ENCODE data around the gene FANK1. TPM values are rescaled to one million over a fixed set of nuclear protein-coding genes. Genes with fewer than 3 reads are reported as not detected.

FANK1 gene
- polyA plus RNA-seq, 4 donors, result 2.5 to 11.4 (median 8.3) TPM

DNA sequence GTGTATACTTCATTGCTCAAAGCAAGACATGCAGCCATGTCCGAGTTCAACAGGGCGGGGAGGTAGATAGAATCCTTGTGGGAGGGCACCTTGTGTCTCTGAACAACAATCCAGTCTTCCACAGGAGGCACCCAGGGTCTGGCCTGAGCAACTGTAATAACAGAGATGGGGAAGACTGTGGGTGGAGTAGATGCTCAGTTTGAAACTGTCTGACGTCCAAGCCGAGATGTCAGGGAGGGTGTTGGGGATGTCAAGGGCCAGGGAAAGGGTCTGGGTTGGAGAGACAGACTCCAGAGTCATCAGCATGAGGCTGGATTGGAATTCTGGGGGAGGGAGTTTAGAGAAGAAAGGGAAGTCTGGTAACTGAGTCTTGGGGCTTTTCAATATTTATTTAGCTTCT lies 88.0 kb downstream of the FANK1 start:
- no peak for DNase-seq (ENCODE audit: low read depth in 4 of 4, low spot score in 3 of 4)

DNA sequence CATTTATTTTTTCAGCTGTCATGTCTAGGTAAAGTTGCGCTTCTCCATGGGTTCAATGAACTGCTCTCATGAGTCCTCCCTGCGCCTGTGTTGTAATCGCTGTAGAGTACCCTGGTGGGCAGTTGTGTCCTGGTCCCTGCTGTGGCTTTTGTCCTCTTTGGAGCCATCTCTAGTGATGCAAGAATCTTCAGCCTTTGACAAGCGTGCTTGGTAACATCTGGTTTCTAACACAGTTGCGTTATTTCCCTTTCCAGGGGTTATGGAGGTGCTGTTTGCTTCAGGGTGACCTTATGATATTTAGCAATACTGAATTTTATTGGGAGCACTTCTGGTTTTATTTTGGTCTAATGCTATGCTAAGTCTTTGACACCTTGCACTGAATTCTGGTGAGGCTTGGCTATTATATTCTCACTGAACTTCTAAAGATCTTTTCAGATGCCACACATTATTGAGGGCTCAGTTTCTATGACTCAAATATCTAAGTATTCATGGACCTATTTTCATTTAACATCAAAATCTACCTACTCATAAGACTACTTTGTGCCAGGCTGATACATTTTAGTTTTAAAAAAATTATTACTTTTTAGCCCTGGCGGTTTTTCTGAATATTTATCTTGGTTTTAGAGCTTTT lies 88.6 kb downstream of the FANK1 start:
- DNase-seq (ENCODE audit: low read depth in 4 of 4, low spot score in 3 of 4), result no peak

DNA sequence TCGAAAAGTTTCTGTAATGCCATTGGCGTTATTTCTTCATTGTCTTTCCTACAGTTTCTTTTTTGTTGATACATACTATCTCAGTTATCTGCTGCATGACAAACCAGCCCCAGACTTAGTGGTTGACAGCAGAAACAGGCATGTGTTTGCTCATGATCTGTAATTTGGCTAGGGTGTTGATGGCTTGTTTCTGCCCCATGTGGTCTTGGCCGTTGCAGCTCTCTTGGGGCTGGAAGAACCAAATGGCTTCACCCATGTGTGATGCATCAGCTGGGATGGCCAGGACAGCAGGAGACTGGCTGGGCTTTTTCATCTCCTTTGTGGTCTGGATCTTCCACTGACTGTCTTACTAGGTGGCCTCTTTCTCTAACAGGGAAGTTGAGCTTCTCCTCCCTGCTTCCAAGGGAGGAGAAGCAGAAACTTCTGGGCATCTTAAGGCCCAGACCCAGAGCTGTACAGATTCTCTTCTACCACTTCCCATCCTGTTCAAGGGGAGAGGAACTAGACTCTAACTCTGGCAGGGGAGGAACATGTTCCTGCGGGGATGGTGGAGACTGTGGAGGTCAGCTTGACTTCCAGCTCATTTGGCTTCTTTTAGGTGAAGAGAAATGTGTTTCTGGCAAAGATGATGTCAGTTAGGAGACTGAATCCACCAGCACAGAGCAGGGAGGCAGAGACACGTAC lies 89.3 kb downstream of the FANK1 start:
- no peak for DNase-seq (ENCODE audit: low read depth in 4 of 4, low spot score in 3 of 4)

DNA sequence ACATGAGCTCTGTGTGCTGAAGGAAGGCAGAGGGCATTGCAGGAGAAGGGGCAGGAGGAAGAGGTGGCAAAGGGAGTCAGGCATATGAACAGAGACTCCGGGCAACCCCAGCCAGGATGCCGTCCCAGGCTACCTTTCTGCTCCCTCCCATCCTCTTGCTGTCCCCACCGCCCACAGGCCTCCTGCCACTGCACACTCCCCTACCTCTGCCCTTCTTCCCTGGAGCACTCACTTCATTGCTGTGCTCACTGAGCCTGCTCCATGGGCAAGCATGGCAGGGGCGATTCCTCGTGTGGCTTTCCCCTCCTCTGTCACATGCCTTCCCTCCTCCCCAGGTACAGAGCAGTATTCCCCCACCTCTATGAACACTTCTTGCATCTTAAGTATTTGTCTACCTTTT lies 93.4 kb downstream of the FANK1 start:
- no peak for DNase-seq (ENCODE audit: low read depth in 4 of 4, low spot score in 3 of 4)

DNA sequence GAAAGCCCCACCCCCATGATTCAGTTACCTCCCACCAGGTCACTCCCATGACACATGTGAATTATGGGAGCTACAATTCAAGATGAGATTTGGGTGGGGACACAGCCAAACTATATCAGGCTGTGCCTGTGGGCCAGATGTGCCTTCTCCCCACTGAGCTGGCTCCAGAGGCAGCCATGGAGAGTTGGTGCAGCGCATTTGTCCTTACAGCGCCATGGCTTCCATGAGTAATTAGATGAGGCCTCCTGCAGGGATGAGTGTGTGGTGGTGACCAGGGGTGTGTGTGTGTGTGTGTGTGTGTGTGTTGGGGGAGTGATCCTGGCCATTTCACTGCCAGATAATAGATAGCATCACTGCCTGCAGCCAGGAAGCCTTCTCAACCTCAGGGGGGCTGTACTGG lies 94.6 kb downstream of the FANK1 start:
- no peak for DNase-seq (ENCODE audit: low read depth in 4 of 4, low spot score in 3 of 4)

DNA sequence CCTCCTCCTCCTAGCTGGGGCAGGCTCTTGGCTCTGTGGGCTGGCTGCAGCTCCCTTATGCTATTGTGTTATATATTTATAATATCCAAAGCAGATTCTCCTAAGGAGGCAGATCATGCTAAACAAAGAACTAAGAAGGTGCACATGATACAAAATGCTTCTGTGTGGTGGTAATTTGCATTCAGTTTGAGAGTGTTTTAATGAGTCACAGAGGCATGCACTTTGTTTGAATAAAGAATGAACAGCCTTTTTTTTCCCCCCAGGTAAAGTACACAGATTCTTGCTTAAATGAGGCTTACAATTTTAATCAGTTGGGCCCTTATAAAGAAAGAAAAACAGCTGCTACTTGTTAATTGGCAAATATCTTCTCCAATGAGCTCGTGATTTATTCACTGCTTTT lies 95.0 kb downstream of the FANK1 start:
- DNase-seq (ENCODE audit: low read depth in 4 of 4, low spot score in 3 of 4), result no peak

DNA sequence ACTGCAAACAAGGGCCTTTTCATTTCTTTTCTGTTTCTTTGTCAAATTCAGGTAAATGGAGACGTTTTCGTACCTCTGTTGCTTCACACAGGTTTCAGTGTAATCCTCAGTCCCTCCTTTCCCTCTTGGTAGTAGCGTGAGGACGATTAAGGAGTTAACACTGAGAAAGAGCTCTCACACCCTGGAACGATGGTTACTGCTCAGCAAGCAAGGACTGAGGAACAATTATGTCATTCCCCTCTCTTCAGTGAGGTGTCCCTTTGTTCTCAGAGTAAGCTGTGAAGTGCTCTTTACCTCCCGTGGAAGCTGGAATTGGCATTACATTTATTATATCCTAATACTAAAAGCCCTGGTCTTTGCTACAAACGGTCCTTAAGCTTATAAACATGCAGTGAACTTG lies 95.9 kb downstream of the FANK1 start:
- DNase-seq (ENCODE audit: low read depth in 4 of 4, low spot score in 3 of 4), result no peak

DNA sequence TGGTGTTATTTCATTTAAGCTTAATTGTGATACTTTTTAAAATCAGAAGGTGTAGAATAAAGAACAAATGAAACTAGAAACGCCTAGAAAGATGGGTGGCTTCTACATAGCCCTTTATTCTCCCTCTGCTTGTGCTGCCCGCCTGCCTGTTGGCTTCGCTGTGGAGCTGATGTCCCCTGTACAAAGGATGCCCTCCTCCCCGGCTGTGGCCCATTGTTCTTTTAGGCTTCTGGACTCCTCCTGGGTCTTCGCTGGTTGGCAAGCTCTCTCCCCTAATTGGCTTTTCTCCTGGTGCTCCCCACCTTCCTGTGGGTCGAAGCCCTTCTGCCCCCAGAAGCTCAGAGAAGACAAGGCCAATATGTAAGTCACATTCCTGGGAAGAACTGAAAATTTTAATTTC lies 98.2 kb downstream of the FANK1 start:
- DNase-seq (ENCODE audit: low read depth in 4 of 4, low spot score in 3 of 4), result no peak

DNA sequence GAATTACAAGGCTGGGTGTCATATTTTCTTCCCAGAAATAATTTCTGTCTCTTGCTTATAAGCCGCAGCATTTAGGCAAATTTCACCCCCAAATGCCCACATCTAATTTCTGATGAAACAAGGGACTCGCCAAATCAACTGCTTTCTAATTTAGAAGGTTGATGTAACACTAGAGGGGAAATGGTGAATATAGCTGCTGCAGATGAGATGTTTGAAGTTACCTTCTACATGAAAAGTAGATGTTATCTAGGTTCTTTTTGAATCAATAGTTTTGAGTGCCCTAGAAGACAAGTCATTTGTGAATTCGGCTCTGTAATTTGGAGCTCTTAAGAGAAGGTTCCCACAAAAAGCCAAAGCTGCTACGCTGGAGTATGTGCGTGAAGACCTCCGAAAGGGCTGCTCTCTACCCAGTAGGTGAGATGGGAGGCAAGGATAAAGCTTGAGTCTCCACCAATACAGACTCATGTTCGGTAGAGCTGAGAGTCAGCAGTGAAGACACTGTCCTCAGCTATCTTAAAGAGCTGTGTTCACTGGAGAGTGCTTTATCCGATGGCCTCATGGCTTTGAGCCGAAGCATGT lies 99.5 kb downstream of the FANK1 start:
- no peak for DNase-seq (ENCODE audit: low read depth in 4 of 4, low spot score in 3 of 4)

DNA sequence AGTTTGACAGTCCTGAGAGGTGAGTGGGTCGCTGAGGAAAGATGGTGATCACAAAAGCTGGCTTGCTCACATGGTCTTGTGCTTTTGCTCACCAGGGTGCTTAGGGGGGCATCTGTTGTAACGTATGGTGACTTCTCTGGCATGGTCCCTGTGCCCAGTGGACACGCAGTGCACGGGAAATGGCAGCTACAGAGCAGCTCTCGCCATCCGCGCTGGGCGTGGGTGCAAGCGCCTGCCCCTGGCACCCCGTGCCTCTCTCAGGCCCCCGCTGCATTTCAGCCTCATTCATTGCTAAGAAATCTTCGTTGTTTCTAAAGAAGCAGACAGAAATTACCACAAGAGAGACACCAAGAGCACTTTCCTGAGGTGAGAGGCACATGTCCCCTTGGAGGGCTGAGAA lies 101.2 kb downstream of the FANK1 start:
- no peak for DNase-seq (ENCODE audit: low read depth in 4 of 4, low spot score in 3 of 4)

DNA sequence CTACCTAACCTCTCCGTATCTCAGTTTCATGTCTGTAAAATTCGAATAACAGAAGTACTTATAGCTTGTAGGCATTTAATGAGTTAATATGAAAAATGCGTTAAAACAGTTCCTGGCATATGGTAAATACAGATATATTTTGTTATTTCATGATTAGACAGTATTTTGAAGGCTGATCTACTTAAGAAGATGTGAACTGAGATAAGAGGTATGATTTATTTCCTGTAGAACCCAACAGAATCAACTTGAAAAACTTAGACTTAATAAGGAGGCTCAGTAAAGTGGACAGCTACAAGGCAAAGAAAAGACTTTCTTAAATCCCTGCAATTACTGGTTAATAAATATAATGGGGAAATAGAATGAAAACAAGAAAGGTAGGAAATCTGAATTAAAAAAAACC lies 103.3 kb downstream of the FANK1 start:
- DNase-seq (ENCODE audit: low read depth in 4 of 4, low spot score in 3 of 4), result no peak

DNA sequence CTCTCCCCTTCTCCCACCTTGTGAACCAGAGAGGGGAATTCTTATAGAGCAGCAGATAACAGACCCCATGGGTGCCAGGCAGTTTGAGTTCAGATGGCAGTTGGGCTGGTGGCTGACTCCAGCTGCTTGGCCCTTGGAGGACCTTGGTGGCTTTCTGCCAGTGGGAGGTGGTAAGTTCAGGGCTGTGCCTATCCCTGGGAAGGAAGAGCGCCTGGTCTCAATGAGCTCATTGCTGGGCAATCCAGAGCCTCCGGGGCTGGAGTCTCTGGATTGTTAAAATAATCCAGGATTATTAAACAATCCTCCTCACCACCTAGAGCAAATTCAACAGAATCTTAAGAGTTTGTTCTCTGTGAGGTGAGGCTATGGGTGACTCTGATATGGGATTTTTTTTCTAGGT lies 105.2 kb downstream of the FANK1 start:
- no peak for DNase-seq (ENCODE audit: low read depth in 4 of 4, low spot score in 3 of 4)

DNA sequence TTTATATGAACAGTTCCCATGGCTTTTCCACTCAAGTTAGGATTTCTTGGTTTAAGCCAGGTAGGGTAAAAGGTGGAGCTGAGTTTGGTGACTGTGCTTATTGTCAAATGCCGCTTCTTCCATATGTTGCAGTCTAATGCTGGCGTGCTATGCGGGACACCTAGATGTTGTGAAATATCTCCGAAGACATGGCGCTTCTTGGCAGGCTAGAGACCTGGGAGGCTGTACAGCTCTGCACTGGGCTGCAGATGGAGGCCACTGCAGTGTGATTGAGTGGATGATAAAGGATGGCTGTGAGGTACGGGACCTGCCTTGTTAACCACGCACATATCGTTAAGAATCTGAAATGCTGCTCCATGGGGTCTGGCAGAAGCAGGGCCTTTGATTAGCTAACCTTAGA lies 108.4 kb downstream of the FANK1 start:
- DNase-seq (ENCODE audit: low read depth in 4 of 4, low spot score in 3 of 4), result no peak

DNA sequence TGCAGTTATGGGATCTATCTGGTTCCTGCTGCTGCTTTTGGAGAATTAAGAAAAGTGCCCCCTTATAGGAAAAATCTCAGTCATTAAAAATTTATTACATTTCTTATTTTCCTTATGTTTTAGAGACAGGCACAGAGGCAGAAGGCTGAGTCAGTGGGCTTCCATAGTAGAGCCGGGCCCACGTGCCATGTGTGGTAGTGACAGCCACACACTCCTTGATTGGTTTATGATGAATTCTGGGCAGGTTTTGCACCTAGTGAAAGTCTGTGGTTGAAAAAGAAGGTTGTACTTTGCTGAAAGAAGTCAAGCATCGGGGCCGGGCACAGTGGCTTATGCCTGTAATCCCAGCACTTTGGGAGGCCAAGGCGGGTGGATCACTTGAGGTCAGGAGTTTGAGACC lies 109.9 kb downstream of the FANK1 start:
- DNase-seq (ENCODE audit: low read depth in 4 of 4, low spot score in 3 of 4), result no peak

DNA sequence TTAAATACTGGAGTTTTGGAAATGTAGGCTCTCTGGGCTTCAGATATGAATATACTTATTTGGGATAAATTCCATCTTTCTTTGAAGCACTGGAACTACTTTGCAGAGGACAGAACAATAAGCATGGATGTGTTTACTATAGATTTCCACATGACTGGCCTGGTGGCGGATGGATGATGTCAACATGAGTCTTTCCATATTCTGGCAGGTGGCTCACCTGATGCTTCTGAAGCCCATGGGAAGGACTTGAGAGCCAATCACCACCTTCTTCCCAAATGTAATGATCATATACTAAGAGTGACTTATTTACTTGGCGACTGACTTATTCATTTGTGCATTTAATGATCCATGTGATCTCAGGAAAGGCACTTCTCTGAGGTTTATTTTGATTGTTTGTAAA lies 110.5 kb downstream of the FANK1 start:
- DNase-seq (ENCODE audit: low read depth in 4 of 4, low spot score in 3 of 4), result no peak

DNA sequence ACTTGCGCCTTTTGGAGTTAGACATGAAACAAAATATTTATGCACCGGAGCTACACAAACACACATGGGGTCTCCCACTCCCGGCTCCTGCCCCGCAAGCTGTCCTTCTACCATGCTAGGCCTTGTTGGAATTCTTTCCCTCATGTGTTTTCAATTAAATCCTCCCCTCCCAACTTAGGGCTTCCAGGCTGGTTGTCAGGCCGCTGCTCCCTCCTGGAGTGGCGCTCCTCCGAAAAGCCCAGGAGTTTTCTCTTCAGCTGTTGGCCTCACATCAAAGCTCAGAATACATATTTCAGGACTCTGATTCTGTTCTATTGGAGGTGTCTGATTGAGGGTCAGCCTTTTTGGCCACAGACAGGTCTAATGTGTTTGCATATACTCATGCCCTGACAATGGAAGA lies 113.3 kb downstream of the FANK1 start:
- DNase-seq (ENCODE audit: low read depth in 4 of 4, low spot score in 3 of 4), result no peak

DNA sequence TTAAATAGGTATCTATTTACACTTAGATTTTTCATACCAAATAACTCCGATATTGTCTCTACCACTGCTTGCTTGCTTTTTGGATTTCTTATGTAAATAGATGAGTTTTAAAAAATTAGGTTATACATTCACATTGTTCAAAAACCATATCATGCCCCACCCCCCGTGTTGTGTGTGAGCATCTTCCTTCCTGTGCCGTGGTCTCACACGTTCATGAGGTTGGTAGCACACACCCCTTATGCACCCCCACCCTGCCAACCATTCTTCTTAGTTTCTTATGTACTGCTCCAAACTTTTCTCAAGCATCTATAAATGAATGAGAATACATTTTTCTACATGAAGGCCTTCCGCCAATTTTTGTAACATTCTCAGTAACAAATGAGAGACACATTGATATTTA lies 115.6 kb downstream of the FANK1 start:
- no peak for DNase-seq (ENCODE audit: low read depth in 4 of 4, low spot score in 3 of 4)

DNA sequence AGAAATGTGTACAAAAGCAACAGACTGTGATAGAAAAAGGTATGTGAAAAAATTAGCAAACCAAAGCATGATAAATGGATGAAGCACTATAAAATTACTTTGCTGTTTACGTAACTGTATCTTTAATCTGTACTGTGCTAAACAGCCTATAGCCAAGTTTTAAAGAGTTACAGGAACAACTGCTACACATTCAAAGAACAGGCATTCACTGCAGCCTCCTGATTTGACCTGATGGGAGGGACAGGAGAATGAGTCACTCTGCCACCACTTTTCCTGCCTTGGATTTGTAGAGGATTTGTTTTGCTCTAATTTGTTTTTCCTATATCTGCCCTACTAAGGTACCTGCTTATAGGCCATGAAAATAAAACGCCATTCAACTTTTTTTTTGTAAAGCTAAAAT lies 116.1 kb downstream of the FANK1 start:
- DNase-seq (ENCODE audit: low read depth in 4 of 4, low spot score in 3 of 4), result no peak

DNA sequence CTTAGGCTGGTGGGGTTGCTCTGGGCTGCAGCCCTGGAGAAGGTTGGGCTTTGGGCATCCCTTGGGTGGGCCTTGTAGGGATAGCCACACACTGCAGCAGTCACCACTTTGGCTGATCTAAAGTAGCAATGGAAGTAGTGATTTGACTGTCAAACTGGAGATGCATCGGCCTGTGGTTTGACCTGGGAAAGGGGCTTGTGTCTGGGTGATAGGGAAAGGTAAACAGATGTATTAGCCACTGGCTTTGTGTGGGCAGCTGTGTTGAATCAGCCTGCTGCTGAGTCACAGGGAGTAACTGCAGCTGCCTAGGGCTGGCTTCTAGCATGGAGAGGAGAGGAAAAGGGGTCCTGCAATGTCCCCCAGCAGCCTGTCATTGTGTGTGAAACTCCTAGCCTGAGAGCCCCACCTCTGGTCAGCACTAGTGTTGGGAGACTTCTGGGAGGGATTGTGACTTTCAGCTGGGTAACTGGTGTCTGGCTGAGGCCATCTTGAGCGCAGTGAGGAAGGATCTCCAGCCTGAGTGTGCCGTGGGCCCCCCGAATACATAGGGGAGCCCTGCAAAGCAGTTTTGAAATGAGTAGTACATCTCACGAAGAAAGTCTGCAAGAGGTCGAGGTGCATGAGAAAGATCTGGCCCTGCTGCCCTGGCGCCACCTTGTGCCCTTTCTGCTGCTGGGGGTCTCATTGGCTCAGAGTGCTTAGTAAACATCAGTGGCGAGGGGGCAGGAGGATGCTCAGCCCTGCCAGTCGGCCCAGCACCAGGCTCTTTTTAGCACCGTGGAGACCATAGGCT lies 117.3 kb downstream of the FANK1 start:
- DNase-seq (ENCODE audit: low read depth in 4 of 4, low spot score in 3 of 4), result no peak

DNA sequence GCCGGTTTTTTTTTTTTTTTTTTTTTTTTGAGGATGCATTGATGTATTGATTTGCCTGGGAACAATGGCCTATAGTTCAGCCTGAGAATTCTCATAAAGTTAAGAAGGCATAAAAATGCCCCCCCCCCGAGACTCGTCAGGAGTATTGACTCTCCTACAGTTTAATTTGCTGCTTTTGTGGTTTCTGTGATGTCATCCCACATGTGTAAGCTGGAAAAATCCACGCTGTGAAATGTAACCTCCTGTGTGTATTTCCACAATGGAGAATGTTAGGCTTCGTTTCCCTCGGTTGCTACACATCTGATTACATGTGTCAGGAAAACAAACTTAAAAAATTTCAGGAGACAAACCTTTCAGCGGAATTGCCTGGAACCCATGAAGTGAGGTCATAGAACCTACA lies 117.9 kb downstream of the FANK1 start:
- no peak for DNase-seq (ENCODE audit: low read depth in 4 of 4, low spot score in 3 of 4)

DNA sequence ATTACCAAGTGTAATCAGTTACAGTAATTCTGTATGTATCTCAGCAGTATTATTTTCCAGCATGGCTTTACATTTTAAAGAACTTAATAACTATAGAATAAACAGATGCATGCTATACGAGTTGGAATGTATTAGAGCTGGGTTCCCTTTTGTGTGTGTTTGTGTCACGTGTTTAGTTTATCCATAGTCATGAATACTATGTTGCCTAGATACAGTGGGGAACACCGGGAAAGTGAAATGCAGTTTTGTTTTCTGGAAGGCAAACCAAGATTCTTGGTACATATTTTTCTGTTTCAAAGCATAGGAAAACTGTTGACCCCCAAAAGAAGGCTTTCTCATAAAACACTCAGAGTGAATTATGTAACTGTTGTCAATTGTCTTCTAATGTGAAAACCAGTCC lies 119.0 kb downstream of the FANK1 start:
- no peak for DNase-seq (ENCODE audit: low read depth in 4 of 4, low spot score in 3 of 4)
